OCI-LY1 (cell line): Measurements from ENCODE around the gene EPAS1.

ENCODE experiments used
- H2AFZ ChIP-seq: fragments of 200-600 bp; sonication (generic), shearing (Covaris generic); 2 replicates; pipeline ENCODE4 v1.6.0; 2014; ENCODE audit warnings: antibody characterized with exemption, mild to moderate bottlenecking, low read length
- H3F3A ChIP-seq: fragments of 200-600 bp; sonication (generic), shearing (Covaris generic); 2 replicates; pipeline ENCODE4 v1.6.0; 2014; ENCODE audit warnings: mild to moderate bottlenecking, antibody characterized with exemption, low read length, moderate library complexity; ENCODE audit not compliant: insufficient read depth
- H3K27ac ChIP-seq: fragments of 200-600 bp; sonication (generic); 2 replicates; pipeline ENCODE4 v1.5.1; 2014; ENCODE audit warnings: low read length, mixed run types, mild to moderate bottlenecking, low read depth; ENCODE audit not compliant: poor library complexity, severe bottlenecking
- H3K27me3 ChIP-seq: fragments of 200-600 bp; sonication (generic); 2 replicates; pipeline ENCODE4 v1.6.0; 2014; ENCODE audit warnings: antibody characterized with exemption, mild to moderate bottlenecking, low read length, moderate library complexity; ENCODE audit not compliant: insufficient read depth
- H3K36me3 ChIP-seq: fragments of 200-600 bp; sonication (generic); 2 replicates; pipeline ENCODE4 v1.6.1; 2014; ENCODE audit warnings: mild to moderate bottlenecking, antibody characterized with exemption, low read length, moderate library complexity, mixed read lengths; ENCODE audit not compliant: insufficient read depth
- H3K4me1 ChIP-seq: fragments of 200-600 bp; sonication (generic); 2 replicates; pipeline ENCODE4 v1.5.1; 2014; ENCODE audit warnings: mild to moderate bottlenecking, low read length, moderate library complexity; ENCODE audit not compliant: insufficient read depth, severe bottlenecking
- H3K4me2 ChIP-seq: fragments of 200-600 bp; sonication (generic), shearing (Covaris generic); 2 replicates; pipeline ENCODE4 v1.6.1; 2014; ENCODE audit warnings: low read length
- H3K4me3 ChIP-seq: fragments of 200-600 bp; sonication (generic); 2 replicates; pipeline ENCODE4 v1.5.1; 2014; ENCODE audit warnings: low read length, low read depth, mild to moderate bottlenecking, mixed read lengths; ENCODE audit not compliant: poor library complexity, severe bottlenecking
- H3K79me2 ChIP-seq: fragments of 200-600 bp; shearing (Covaris generic); 2 replicates; pipeline ENCODE4 v1.6.1; 2016; ENCODE audit warnings: mixed run types, low read length, mixed read lengths; ENCODE audit not compliant: insufficient read depth
- H3K9ac ChIP-seq: fragments of 200-600 bp; sonication (generic), shearing (Covaris generic); 2 replicates; pipeline ENCODE4 v1.6.1; 2014; ENCODE audit warnings: mild to moderate bottlenecking, low read length, mixed read lengths
- H3K9me2 ChIP-seq: fragments of 200-600 bp; sonication (generic), shearing (Covaris generic); 2 replicates; pipeline ENCODE4 v1.6.1; 2014; ENCODE audit warnings: low read depth, mild to moderate bottlenecking, low read length, mixed read lengths
- H3K9me3 ChIP-seq: fragments of 200-600 bp; shearing (Covaris generic); 2 replicates; pipeline ENCODE4 v1.6.1; 2014; ENCODE audit warnings: low read length, mixed read lengths
- H4K20me1 ChIP-seq: fragments of 200-600 bp; sonication (generic), shearing (Covaris generic); 2 replicates; pipeline ENCODE4 v1.6.0; 2016; ENCODE audit warnings: mild to moderate bottlenecking, low read length; ENCODE audit not compliant: insufficient read depth
- CTCF ChIP-seq: fragments of 200-600 bp; sonication (generic), shearing (Covaris generic); IDR thresholded peaks from 2 replicates; pipeline ENCODE4 v1.5.1; 2017; ENCODE audit warnings: mild to moderate bottlenecking, antibody characterized with exemption, low read length, moderate library complexity, mixed read lengths
- EZH2 ChIP-seq: fragments of 200-600 bp; sonication (generic), shearing (Covaris generic); IDR thresholded peaks from 2 replicates; pipeline ENCODE4 v1.8.0; 2017; ENCODE audit warnings: borderline replicate concordance, mixed run types, mild to moderate bottlenecking, antibody characterized with exemption, low read length, moderate library complexity, mixed read lengths

The EPAS1 gene

GRCh38 chr2:46390036-46390435 lies 92.8 kb downstream of the EPAS1 start:
- Histone ChIP-seq H3K4me3 (no peak overlapping the region), H3F3A (no peaks in the 10 kb centered on the region), H3K79me2 (no peaks in the 10 kb centered on the region), H3K36me3 (no peaks in the 10 kb centered on the region), H4K20me1 (no peaks in the 10 kb centered on the region), H3K4me2 (no peak overlapping the region), H3K4me1 (no peaks in the 10 kb centered on the region), H3K9ac (no peak overlapping the region), H3K27ac (no peak overlapping the region), H3K9me2 (no peaks in the 10 kb centered on the region), H2AFZ (no peak overlapping the region), H3K9me3 (no peaks in the 10 kb centered on the region), H3K27me3 (no peaks in the 10 kb centered on the region; the same call in 1 of the 2 replicates)
- no peak for TF ChIP-seq CTCF
- no peak for TF ChIP-seq EZH2

GRCh38 chr2:46390901-46391395 lies 93.7 kb downstream of the EPAS1 start:
- no peaks in the 10 kb centered on the region for H3K79me2 ChIP-seq
- no peak overlapping the region for H3K9ac ChIP-seq
- no peaks in the 10 kb centered on the region for H3K4me1 ChIP-seq
- H3K27me3 ChIP-seq, result no peaks in the 10 kb centered on the region; the same call in 1 of the 2 replicates
- no peaks in the 10 kb centered on the region for H3K36me3 ChIP-seq
- no peaks in the 10 kb centered on the region for H3K9me3 ChIP-seq
- no peak overlapping the region for H3K4me3 ChIP-seq
- H2AFZ ChIP-seq, result no peak overlapping the region
- H3K27ac ChIP-seq, result no peak overlapping the region
- no peaks in the 10 kb centered on the region for H3K9me2 ChIP-seq
- TF ChIP-seq CTCF (no peak), EZH2 (no peak)
- H3F3A ChIP-seq, result no peaks in the 10 kb centered on the region
- H4K20me1 ChIP-seq, result no peaks in the 10 kb centered on the region
- no peak overlapping the region for H3K4me2 ChIP-seq

- H3K4me1 ChIP-seq, result no peaks in the 10 kb centered on the region
Measured at GRCh38 chr2:46392561-46393346, 95.5 kb downstream of the EPAS1 start.

More at GRCh38 chr2:46392561-46393346, 95.5 kb downstream of the EPAS1 start:
- Histone ChIP-seq H3K79me2 (no peaks in the 10 kb centered on the region), H3K9ac (no peak overlapping the region), H3K4me3 (no peak overlapping the region), H3K27ac (no peak overlapping the region), H4K20me1 (no peaks in the 10 kb centered on the region), H2AFZ (no peak overlapping the region), H3K9me3 (no peaks in the 10 kb centered on the region), H3F3A (no peaks in the 10 kb centered on the region), H3K4me2 (no peak overlapping the region), H3K9me2 (no peaks in the 10 kb centered on the region), H3K36me3 (no peaks in the 10 kb centered on the region), H3K27me3 (no peaks in the 10 kb centered on the region; the same call in 1 of the 2 replicates)
- TF ChIP-seq EZH2, result no peak
- TF ChIP-seq CTCF, result no peak
